ENCODE data around the gene NSMCE4A.

NSMCE4A gene

GRCh38 chr10:122013311-122013780, 38.3 kb upstream of the NSMCE4A start:
- Histone ChIP-seq H3K9me3 (ENCODE audit: insufficient read depth, low read length, severe bottlenecking) (no peaks in the 10 kb centered on the region), H3K4me1 (ENCODE audit: insufficient read depth, low read length) (no peaks in the 10 kb centered on the region), H2AFZ (ENCODE audit: low read depth, low read length) (no peak overlapping the region), H4K20me1 (ENCODE audit: insufficient read depth, low read length) (no peaks in the 10 kb centered on the region), H3K27me3 (ENCODE audit: insufficient read depth, low read length, poor library complexity) (peaks cover 5% of the 10 kb centered on the region), H3K27ac (ENCODE audit: low read length) (no peak overlapping the region), H3K9ac (ENCODE audit: low read depth, low read length) (no peak overlapping the region), H3K4me2 (ENCODE audit: insufficient read depth, low read length) (no peak overlapping the region), H3K4me3 (ENCODE audit: low read depth in 1 of 2, low read length in 2 of 2) (no peak overlapping the region), H3K36me3 (ENCODE audit: insufficient read depth, low read length) (no peaks in the 10 kb centered on the region), H3K79me2 (ENCODE audit: insufficient read depth, low read length) (no peaks in the 10 kb centered on the region)
- no peak for DNase-seq
- ATAC-seq (ENCODE audit: insufficient read depth, low read depth) = no peak
- no peak for TF ChIP-seq EZH2 (IDR thresholded peaks at IDR 0.05; ENCODE audit: borderline replicate concordance, low read depth, low read length, severe bottlenecking)
- no peak for TF ChIP-seq CTCF (IDR thresholded peaks at IDR 0.05; ENCODE audit: borderline replicate concordance, extremely low read depth, low read length, poor library complexity, severe bottlenecking)

GRCh38 chr10:122012731-122013130, 37.7 kb upstream of the NSMCE4A start:
- H3K4me2 ChIP-seq (ENCODE audit: insufficient read depth, low read length) = no peak overlapping the region
- no peak for ATAC-seq (ENCODE audit: insufficient read depth, low read depth)

GRCh38 chr10:122010405-122011050, 35.5 kb upstream of the NSMCE4A start:
- Histone ChIP-seq H3K4me3 (ENCODE audit: low read depth in 1 of 2, low read length in 2 of 2) (no peak overlapping the region), H3K79me2 (ENCODE audit: insufficient read depth, low read length) (no peaks in the 10 kb centered on the region), H3K36me3 (ENCODE audit: insufficient read depth, low read length) (no peaks in the 10 kb centered on the region), H2AFZ (ENCODE audit: low read depth, low read length) (no peak overlapping the region), H3K27ac (ENCODE audit: low read length) (no peak overlapping the region), H3K27me3 (ENCODE audit: insufficient read depth, low read length, poor library complexity) (no peaks in the 10 kb centered on the region), H3K9ac (ENCODE audit: low read depth, low read length) (no peak overlapping the region), H3K4me1 (ENCODE audit: insufficient read depth, low read length) (no peaks in the 10 kb centered on the region), H4K20me1 (ENCODE audit: insufficient read depth, low read length) (no peaks in the 10 kb centered on the region), H3K4me2 (ENCODE audit: insufficient read depth, low read length) (no peak overlapping the region), H3K9me3 (ENCODE audit: insufficient read depth, low read length, severe bottlenecking) (no peaks in the 10 kb centered on the region)
- DNase-seq = no peak
- ATAC-seq (ENCODE audit: insufficient read depth, low read depth) = no peak
- TF ChIP-seq CTCF (IDR thresholded peaks at IDR 0.05; ENCODE audit: borderline replicate concordance, extremely low read depth, low read length, poor library complexity, severe bottlenecking) = no peak
- no peak for TF ChIP-seq EZH2 (IDR thresholded peaks at IDR 0.05; ENCODE audit: borderline replicate concordance, low read depth, low read length, severe bottlenecking)

More at GRCh38 chr10:122012731-122013130, 37.7 kb upstream of the NSMCE4A start:
- Histone ChIP-seq H3K9ac (ENCODE audit: low read depth, low read length) (no peak overlapping the region), H3K9me3 (ENCODE audit: insufficient read depth, low read length, severe bottlenecking) (no peaks in the 10 kb centered on the region), H3K4me3 (ENCODE audit: low read depth in 1 of 2, low read length in 2 of 2) (no peak overlapping the region), H3K27ac (ENCODE audit: low read length) (no peak overlapping the region), H4K20me1 (ENCODE audit: insufficient read depth, low read length) (no peaks in the 10 kb centered on the region), H2AFZ (ENCODE audit: low read depth, low read length) (no peak overlapping the region), H3K79me2 (ENCODE audit: insufficient read depth, low read length) (no peaks in the 10 kb centered on the region), H3K27me3 (ENCODE audit: insufficient read depth, low read length, poor library complexity) (peaks cover 3% of the 10 kb centered on the region), H3K4me1 (ENCODE audit: insufficient read depth, low read length) (no peaks in the 10 kb centered on the region), H3K36me3 (ENCODE audit: insufficient read depth, low read length) (no peaks in the 10 kb centered on the region)
- TF ChIP-seq EZH2 (IDR thresholded peaks at IDR 0.05; ENCODE audit: borderline replicate concordance, low read depth, low read length, severe bottlenecking) (no peak), CTCF (IDR thresholded peaks at IDR 0.05; ENCODE audit: borderline replicate concordance, extremely low read depth, low read length, poor library complexity, severe bottlenecking) (no peak)
- no peak for DNase-seq

Data from DND-41 (cell line).